SKM-1 treated with dmso at 0.1 percent for 144 hours (cell line): ENCODE data around the gene TOLLIP.
"Not testable (repeated sequence)": the region's sequence is repeated elsewhere in the genome, so short reads cannot be mapped to it uniquely, and the experiment has no call there.

Source experiments
- DNase-seq: peaks from one replicate; lab custom pipeline; 2025; ENCODE audit not compliant: unreplicated experiment; lab: John Stamatoyannopoulos, UW

TOLLIP gene

DNA sequence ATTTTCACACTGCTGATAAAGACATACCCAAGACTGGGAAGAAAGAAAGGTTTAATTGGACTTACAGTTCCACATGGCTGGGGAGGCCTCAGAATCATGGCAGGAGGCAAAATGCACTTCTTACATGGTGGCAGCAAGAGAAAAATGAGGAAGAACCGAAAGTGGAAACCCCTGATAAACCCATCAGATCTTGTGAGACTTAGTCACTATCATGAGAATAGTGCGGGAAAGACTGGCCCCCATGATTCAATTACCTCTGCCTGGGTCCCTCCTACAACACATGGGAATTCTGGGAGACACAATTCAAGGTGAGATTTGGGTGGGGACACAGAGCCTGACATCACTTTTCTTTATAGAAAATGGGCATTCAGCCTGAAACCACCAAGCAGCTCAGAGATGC, 42.5 kb downstream of the TOLLIP start:
- DNase-seq = not testable (repeated sequence)

- DNase-seq = not testable (repeated sequence)
These were observed 44.0 kb downstream of the TOLLIP start for GRCh38 chr11:1265480-1265879.

GRCh38 chr11:1264444-1264843, 45.0 kb downstream of the TOLLIP start:
- peak; percentile 63 for DNase-seq

- no peak for DNase-seq
These were observed 46.4 kb downstream of the TOLLIP start for GRCh38 chr11:1263010-1263409.

DNA sequence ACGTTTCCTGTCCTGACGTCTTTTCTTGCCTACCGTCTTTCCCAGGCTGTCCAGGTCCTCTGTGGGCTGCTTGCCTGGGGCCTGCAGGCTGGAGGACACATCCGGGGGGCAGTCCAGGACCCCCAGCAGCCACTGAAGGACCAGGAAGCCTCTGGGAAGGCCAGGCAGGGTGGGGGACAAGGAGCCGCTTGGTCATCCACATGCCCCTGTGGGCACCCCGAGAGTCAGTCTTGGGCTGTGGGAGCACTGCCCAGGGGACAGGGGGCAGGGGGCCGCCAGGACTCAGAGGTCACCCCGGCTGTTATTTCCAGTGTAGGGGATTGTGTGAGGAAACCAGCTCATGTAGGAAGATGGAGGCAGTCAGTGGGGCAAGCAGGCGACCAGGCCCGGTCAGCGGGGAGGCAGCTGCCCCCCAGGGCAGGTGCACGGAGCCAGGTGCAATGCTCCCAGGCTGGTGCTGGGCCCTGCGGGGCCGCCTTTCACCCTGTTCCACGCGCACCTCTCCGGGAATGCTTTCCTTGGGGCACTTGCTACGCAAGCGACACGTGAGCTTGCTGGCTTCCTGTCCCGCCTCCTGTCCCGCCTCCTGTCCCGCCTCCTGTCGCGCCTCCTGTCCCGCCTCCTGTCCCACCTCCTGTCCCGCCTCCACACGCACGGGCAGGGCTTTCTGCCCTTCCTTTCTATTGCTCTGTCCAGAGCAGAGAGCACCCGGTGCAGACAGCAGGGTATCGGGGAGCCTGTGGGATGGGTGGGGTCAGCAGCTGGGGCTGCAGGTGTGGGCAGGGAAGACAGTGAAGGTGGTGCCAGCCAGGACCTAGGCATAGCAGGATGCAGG, 47.0 kb downstream of the TOLLIP start:
- peak; percentile 83 for DNase-seq

- DNase-seq = no peak
These were observed 48.0 kb downstream of the TOLLIP start for GRCh38 chr11:1261241-1262071.

DNA sequence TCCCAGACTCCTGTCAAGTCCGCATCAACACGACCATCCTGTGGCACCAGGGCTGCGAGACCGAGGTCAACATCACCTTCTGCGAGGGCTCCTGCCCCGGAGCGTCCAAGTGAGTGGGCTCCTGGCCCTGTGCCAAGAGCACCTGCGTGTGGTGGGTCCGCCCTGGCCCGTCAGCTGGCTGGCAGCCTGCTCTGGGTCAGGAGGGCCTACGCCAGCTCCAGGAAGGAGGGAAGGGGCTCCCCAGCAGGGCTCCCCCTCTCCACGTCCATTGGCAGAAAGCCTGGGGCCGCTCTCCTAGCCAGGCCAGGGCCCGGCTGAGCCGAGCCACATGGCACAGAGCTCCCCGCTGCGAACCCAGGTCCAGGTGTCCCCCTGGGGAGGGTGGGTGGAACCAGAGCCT, 48.8 kb downstream of the TOLLIP start:
- no peak for DNase-seq

GRCh38 chr11:1260023-1260501, 49.4 kb downstream of the TOLLIP start:
- DNase-seq = no peak

- DNase-seq = no peak
These were observed 49.9 kb downstream of the TOLLIP start for GRCh38 chr11:1259561-1259960.

GRCh38 chr11:1259076-1259461, 50.4 kb downstream of the TOLLIP start:
- DNase-seq = no peak

- DNase-seq = no peak
These were observed 50.9 kb downstream of the TOLLIP start for GRCh38 chr11:1258401-1259075.

DNA sequence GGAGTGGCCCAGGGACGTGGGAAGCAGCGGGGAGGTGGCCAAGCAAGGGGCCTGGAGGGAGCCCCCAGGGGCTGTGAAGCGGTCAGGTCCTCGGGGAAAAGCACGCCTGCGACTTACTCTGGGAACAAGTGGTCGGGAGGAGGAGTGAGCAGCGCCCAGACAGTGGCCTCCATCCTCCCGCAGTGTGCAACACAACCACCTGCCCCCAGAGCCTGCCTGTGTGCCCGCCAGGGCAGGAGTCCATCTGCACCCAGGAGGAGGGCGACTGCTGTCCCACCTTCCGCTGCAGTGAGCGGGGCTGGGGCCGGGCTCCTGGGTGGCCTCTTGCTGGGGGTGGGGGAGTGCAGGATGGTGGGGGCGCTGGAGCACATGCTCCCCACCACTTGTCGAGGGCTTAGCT, 51.5 kb downstream of the TOLLIP start:
- no peak for DNase-seq

DNA sequence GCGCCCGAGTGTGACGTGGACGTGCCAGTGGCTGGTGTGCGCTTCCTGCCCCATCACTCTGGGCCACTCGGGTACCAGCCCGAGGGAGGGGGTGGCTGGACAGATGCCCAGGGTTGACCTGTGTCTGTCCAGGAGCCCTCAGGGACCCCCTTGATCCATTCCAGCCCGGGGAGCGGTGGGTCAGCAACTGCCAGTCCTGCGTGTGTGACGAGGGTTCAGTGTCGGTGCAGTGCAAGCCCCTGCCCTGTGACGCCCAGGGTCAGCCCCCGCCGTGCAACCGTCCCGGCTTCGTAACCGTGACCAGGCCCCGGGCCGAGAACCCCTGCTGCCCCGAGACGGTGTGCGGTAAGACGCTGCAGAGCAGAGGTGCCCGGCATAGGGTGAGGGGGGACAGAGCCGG, 52.1 kb downstream of the TOLLIP start:
- DNase-seq = no peak

GRCh38 chr11:1256257-1257045, 53.0 kb downstream of the TOLLIP start:
- no peak for DNase-seq

GRCh38 chr11:1255151-1255550, 54.3 kb downstream of the TOLLIP start:
- DNase-seq = no peak

DNA sequence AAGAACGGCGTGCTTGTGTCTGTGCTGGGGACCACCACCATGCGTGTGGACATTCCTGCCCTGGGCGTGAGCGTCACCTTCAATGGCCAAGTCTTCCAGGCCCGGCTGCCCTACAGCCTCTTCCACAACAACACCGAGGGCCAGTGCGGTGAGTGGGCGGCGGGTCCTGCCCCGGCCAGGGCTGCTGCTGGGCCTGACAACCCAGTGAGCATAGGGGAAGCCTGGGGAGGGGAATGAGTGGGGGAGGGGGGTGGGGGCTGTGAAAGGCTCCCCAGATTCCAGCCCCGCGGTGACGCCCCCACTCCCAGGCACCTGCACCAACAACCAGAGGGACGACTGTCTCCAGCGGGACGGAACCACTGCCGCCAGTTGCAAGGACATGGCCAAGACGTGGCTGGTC, 54.7 kb downstream of the TOLLIP start:
- no peak for DNase-seq

DNA sequence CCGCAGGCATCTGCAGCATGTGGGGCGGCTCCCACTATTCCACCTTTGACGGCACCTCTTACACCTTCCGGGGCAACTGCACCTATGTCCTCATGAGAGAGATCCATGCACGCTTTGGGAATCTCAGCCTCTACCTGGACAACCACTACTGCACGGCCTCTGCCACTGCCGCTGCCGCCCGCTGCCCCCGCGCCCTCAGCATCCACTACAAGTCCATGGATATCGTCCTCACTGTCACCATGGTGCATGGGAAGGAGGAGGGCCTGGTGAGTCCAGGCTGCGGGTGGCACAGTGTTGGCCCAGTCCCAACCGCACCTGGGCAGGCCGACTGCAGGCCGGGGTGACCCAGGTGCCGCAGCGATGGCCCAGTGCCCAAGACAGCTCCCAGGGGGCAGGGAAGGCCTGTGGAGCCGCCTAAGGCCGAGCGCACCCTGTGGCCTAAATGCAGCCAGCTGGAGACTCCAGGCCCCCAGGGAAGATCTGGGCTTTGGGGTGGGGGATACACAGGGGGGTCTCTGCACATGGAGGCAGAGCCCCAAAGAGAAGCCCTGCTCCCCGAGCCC, 55.3 kb downstream of the TOLLIP start:
- no peak for DNase-seq

- DNase-seq = no peak
These were observed 56.3 kb downstream of the TOLLIP start for GRCh38 chr11:1253103-1253485.

GRCh38 chr11:1252371-1253102, 56.9 kb downstream of the TOLLIP start:
- no peak for DNase-seq
